ENCODE data around the gene SFSWAP. TPM values are rescaled to one million over a fixed set of nuclear protein-coding genes. Genes with fewer than 3 reads are reported as not detected.

SFSWAP gene
- total and polyA plus RNA-seq, 7 experiments from 2014 or later = 16.9 to 120 (median 97.4) TPM

DNA sequence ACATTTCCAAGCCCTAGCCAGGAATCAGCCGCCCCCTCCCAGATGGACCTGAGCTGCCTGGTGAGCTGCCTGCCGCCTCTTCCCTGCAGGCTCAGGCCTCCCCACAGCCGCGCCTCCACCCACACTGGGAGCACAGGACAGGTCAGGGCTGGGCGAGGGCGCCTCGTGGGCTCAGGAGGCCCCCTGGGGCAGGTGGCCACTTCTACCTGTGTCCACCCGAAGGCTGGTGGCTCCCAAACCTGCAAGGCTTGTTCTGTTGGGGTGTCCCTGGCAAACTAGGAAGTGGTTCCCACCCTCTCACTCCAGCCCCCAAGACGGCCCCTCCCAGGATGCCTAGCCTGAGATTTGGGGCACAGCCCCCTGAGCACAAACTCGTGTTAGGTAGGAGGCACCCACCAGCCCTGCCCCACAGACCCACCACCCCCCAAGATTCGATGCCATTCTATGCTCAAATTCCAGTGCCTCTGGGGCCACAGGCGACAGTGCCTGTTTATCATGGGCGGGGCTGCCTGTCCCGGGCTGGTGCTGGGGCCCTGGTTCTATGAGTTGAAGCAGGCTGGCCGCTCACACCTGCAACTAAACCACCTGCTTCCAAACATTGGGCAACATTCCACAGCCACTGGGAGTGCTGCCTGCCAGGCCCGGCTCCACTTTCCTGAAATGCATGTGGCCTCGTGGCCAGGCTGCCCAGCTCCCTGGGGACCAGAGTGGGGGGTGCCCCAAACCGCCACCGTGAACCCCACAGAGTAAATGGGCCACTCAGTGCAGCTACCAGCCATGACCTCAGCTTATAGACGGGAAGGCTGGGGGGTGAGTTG lies 124.1 kb downstream of the SFSWAP start:
- H3K4me3 ChIP-seq (ENCODE audit: low read length) = no peak overlapping the region
- no peak for ATAC-seq
- H3K4me1 ChIP-seq (ENCODE audit: control insufficient read depth in 2 of 2, insufficient read depth in 2 of 2, low read length in 2 of 2) = peaks cover 0 to 12% of the 10 kb centered on the region in 2 donors
- no peaks in the 10 kb centered on the region for H3K9me3 ChIP-seq (ENCODE audit: control insufficient read depth in 2 of 3, low read length in 3 of 3)
- Mint-ChIP-seq H3K4me3 (no peak overlapping the region), H3K27ac (no peak overlapping the region), H3K4me1 (peaks cover 3 to 8% (median 4%) of the 10 kb centered on the region in 7 donors), H3K36me3 (no peaks in the 10 kb centered on the region), H3K9me3 (no peaks in the 10 kb centered on the region), H3K27me3 (peaks cover 7 to 24% (median 13%) of the 10 kb centered on the region in 5 donors)
- ChIA-PET POLR2A (no interaction called here), CTCF (no interaction called here)
- no peaks in the 10 kb centered on the region for H3K36me3 ChIP-seq (ENCODE audit: control insufficient read depth in 2 of 3, insufficient read depth in 3 of 3, low read length in 3 of 3)
- intact Hi-C loops (cut with micrococcal nuclease) = loop anchor here in 1 of 2 donors (5.0 to 10.0 kb wide), 2 partner anchors 112 to 230 kb away; partner anchors contain the start of gene EP400
- H3K27me3 ChIP-seq (ENCODE audit: control insufficient read depth in 2 of 2, insufficient read depth in 2 of 2, low read length in 2 of 2) = no peaks in the 10 kb centered on the region
- H3K27ac ChIP-seq (ENCODE audit: low read depth, low read length) = no peak overlapping the region
- DNase-seq = no peak

DNA sequence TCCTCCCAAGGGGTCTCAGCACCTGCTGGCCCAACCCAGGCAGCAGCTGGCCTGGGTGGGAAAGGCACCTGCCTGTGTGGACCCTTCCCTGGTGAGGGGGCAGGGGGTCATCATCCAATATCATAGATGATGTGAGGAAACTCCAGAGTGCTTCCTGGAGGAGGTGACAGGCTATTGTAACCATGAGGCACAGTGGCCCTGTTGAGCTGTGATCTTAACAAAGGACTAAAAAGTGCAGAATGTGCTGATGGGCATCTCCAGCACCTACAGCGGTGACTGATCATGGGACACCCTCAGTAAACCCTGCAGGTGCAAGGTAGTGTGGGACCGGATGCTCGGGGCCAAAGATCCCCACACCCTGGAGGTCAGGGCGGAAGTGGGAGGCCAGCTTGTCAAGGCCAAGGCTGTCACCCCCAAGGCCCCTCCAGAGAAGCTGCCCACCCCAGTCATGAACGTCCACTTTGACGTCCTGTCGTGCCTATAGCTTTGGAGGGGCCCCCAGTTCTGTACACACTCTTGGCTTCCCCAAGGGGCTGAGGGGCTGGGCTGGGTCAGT lies 124.8 kb downstream of the SFSWAP start:
- no peaks in the 10 kb centered on the region for H3K9me3 ChIP-seq (ENCODE audit: control insufficient read depth in 2 of 3, low read length in 3 of 3)
- Mint-ChIP-seq H3K9me3 (no peaks in the 10 kb centered on the region), H3K27ac (no peak overlapping the region), H3K4me3 (no peak overlapping the region), H3K4me1 (peaks cover 3 to 8% (median 4%) of the 10 kb centered on the region in 7 donors), H3K27me3 (peaks cover 7 to 24% (median 13%) of the 10 kb centered on the region in 5 donors), H3K36me3 (no peaks in the 10 kb centered on the region)
- DNase-seq (no peak), ATAC-seq (no peak)
- H3K4me3 ChIP-seq (ENCODE audit: low read length) = no peak overlapping the region
- no peak overlapping the region for H3K27ac ChIP-seq (ENCODE audit: low read depth, low read length)
- no peaks in the 10 kb centered on the region for H3K27me3 ChIP-seq (ENCODE audit: control insufficient read depth in 2 of 2, insufficient read depth in 2 of 2, low read length in 2 of 2)
- ChIA-PET POLR2A (no interaction called here), CTCF (interaction anchor here (0.7 kb wide), 1 partner anchor 94 kb away, joined by 6 read pairs; no protein-coding TSS in a partner anchor)
- H3K36me3 ChIP-seq (ENCODE audit: control insufficient read depth in 2 of 3, insufficient read depth in 3 of 3, low read length in 3 of 3) = no peaks in the 10 kb centered on the region
- peaks cover 0 to 6% of the 10 kb centered on the region in 2 donors for H3K4me1 ChIP-seq (ENCODE audit: control insufficient read depth in 2 of 2, insufficient read depth in 2 of 2, low read length in 2 of 2)
- intact Hi-C loops (cut with micrococcal nuclease) = loop anchor here (1.0 to 10.0 kb wide), 2 partner anchors 114 to 231 kb away; partner anchors contain the start of gene EP400 (in 1 of the 2)

DNA sequence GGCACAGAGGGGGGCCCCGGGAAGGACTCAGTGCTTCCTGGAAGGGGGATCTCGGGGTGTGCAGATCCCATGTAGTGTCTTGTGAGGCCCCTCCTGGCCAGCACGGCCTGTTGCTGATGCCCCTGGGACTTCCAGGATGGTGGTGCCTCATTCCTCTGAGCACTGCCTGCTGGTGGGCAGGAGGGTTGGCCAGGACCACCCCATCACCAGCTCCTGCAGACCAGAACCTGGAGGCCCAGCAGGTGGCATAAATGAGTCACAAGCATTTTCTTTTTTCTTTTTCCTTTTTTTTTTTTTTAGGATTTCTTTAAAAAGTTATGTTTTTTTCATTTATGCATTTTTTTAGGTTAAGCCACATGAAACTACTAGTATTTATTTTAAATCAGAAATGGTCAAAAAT lies 125.3 kb downstream of the SFSWAP start:
- Mint-ChIP-seq H3K4me1 (peaks cover 0 to 3% (median under 1%) of the 10 kb centered on the region in 7 donors), H3K4me3 (no peak overlapping the region), H3K36me3 (no peaks in the 10 kb centered on the region), H3K27me3 (peaks cover 7 to 19% (median 9%) of the 10 kb centered on the region in 5 donors), H3K27ac (no peak overlapping the region), H3K9me3 (no peaks in the 10 kb centered on the region)
- Histone ChIP-seq H3K36me3 (ENCODE audit: control insufficient read depth in 2 of 3, insufficient read depth in 3 of 3, low read length in 3 of 3) (no peaks in the 10 kb centered on the region), H3K9me3 (ENCODE audit: control insufficient read depth in 2 of 3, low read length in 3 of 3) (no peaks in the 10 kb centered on the region), H3K4me1 (ENCODE audit: control insufficient read depth in 2 of 2, insufficient read depth in 2 of 2, low read length in 2 of 2) (peaks cover 0 to under 1% of the 10 kb centered on the region in 2 donors), H3K4me3 (ENCODE audit: low read length) (no peak overlapping the region), H3K27me3 (ENCODE audit: control insufficient read depth in 2 of 2, insufficient read depth in 2 of 2, low read length in 2 of 2) (no peaks in the 10 kb centered on the region), H3K27ac (ENCODE audit: low read depth, low read length) (no peak overlapping the region)
- intact Hi-C loops (cut with micrococcal nuclease) = loop anchor here (1.0 to 10.0 kb wide), 2 partner anchors 113 to 231 kb away; partner anchors contain the start of gene EP400 (in 1 of the 2)
- ChIA-PET POLR2A (no interaction called here), CTCF (interaction anchor here (0.7 kb wide), 1 partner anchor 93 kb away, joined by 6 read pairs; no protein-coding TSS in a partner anchor)
- DNase-seq = no peak
- no peak for ATAC-seq

DNA sequence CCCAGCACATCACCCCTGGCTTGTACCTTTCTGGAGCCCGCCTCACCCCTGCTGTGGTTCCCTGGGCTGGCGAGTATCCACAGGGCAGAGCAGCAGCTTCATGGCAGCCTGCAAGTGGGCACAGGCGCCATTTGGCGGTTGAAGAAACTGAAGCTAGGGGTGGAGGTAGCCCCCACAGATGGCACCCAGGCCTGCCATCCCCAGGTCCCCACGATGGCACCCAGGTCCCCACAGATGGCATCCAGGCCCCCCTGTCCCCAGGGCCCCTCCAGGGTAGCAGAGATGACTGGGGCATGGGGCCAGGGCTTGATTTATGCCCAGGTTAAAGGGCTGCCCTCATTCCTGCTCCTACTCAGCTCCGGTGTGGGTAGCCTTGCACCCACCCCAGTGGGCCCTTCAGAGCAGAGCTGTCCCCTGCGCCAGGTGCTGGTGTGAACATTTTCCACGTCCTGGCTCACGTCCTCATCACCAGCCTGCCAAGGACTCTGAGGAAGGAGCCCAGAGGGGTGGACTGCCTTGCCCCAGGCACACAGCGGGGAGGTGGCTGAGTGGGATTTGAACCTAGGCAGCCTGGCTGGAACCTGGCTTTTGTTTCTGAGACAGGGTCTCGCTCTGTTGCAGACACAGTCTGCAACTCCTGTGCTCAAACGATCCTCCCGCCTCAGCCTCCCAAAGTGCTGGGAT lies 126.0 kb downstream of the SFSWAP start:
- Mint-ChIP-seq H3K4me3 (no peak overlapping the region), H3K27me3 (peaks cover 7 to 15% (median 9%) of the 10 kb centered on the region in 5 donors), H3K36me3 (no peaks in the 10 kb centered on the region), H3K9me3 (no peaks in the 10 kb centered on the region), H3K27ac (no peak overlapping the region), H3K4me1 (no peaks in the 10 kb centered on the region)
- H3K36me3 ChIP-seq (ENCODE audit: control insufficient read depth in 2 of 3, insufficient read depth in 3 of 3, low read length in 3 of 3) = no peaks in the 10 kb centered on the region
- CTCF ChIA-PET = no interaction called here
- no peak for DNase-seq
- ATAC-seq = no peak
- H3K4me1 ChIP-seq (ENCODE audit: control insufficient read depth in 2 of 2, insufficient read depth in 2 of 2, low read length in 2 of 2) = no peaks in the 10 kb centered on the region
- POLR2A ChIA-PET = no interaction called here
- H3K9me3 ChIP-seq (ENCODE audit: control insufficient read depth in 2 of 3, low read length in 3 of 3) = no peaks in the 10 kb centered on the region
- intact Hi-C loops (cut with micrococcal nuclease) = loop anchor here (1.0 to 10.0 kb wide), 2 partner anchors 112 to 232 kb away; partner anchors contain the start of gene EP400 (in 1 of the 2)
- H3K27me3 ChIP-seq (ENCODE audit: control insufficient read depth in 2 of 2, insufficient read depth in 2 of 2, low read length in 2 of 2) = no peaks in the 10 kb centered on the region
- no peak overlapping the region for H3K27ac ChIP-seq (ENCODE audit: low read depth, low read length)
- H3K4me3 ChIP-seq (ENCODE audit: low read length) = no peak overlapping the region

DNA sequence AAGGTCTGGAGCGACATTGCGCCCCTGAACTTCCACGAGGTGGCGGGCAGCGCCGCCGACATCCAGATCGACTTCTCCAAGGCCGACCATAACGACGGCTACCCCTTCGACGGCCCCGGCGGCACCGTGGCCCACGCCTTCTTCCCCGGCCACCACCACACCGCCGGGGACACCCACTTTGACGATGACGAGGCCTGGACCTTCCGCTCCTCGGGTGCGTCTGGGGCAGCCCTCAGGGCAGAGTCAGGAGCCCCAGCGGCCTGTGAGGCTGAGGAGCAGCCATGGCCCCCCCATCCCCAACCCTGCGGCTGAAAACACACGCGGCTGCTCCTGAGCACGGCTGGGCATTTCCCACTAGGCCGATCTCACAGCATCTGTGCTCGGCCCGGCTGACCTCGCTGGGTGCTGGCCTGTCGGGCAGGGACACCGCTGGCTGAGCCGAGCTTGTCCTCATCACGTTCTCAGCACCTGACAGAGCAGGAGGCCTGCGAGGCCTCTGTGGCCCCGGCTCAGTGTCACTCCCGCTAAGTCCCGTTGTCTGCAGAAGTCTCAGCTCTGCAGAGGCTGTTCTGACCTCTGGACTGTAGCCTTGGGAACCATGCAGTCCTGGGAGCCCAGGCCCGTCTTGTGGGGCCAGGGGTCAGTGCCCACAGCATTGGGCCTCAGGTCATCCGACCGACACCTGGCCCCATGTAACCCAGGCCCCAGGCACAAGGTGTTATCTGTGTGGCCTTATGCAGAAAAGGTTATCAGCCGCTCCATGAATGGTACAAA lies 129.9 kb downstream of the SFSWAP start:
- POLR2A ChIA-PET = no interaction called here

DNA sequence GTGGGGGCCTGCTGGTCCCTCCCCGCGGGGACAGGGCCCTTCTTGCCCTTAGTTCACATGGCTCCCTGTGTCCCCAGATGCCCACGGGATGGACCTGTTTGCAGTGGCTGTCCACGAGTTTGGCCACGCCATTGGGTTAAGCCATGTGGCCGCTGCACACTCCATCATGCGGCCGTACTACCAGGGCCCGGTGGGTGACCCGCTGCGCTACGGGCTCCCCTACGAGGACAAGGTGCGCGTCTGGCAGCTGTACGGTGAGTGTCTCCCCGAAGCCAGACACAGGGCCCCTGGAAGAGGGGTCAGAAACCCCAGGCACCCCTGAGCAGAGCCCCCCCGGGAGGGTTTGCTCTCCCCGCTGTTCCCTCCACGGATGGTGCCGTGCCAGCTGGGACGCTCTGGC lies 130.7 kb downstream of the SFSWAP start:
- no peak overlapping the region for H3K4me3 ChIP-seq (ENCODE audit: low read length)
- CTCF ChIA-PET = no interaction called here
- Mint-ChIP-seq H3K27ac (no peak overlapping the region), H3K4me3 (no peak overlapping the region), H3K27me3 (no peaks in the 10 kb centered on the region), H3K4me1 (no peaks in the 10 kb centered on the region), H3K9me3 (no peaks in the 10 kb centered on the region), H3K36me3 (no peaks in the 10 kb centered on the region)
- ATAC-seq (no peak), DNase-seq (no peak)
- H3K27ac ChIP-seq (ENCODE audit: low read depth, low read length) = no peak overlapping the region
- no peaks in the 10 kb centered on the region for H3K36me3 ChIP-seq (ENCODE audit: control insufficient read depth in 2 of 3, insufficient read depth in 3 of 3, low read length in 3 of 3)
- no peaks in the 10 kb centered on the region for H3K4me1 ChIP-seq (ENCODE audit: control insufficient read depth in 2 of 2, insufficient read depth in 2 of 2, low read length in 2 of 2)
- no peaks in the 10 kb centered on the region for H3K9me3 ChIP-seq (ENCODE audit: control insufficient read depth in 2 of 3, low read length in 3 of 3)
- intact Hi-C loops (cut with micrococcal nuclease) = no loop called here
- H3K27me3 ChIP-seq (ENCODE audit: control insufficient read depth in 2 of 2, insufficient read depth in 2 of 2, low read length in 2 of 2) = no peaks in the 10 kb centered on the region
- POLR2A ChIA-PET = no interaction called here

More for the DNA sequence above, 129.9 kb downstream of the SFSWAP start:
- CTCF ChIA-PET = no interaction called here
- Histone ChIP-seq H3K27me3 (ENCODE audit: control insufficient read depth in 2 of 2, insufficient read depth in 2 of 2, low read length in 2 of 2) (no peaks in the 10 kb centered on the region), H3K4me3 (ENCODE audit: low read length) (no peak overlapping the region), H3K4me1 (ENCODE audit: control insufficient read depth in 2 of 2, insufficient read depth in 2 of 2, low read length in 2 of 2) (no peaks in the 10 kb centered on the region), H3K36me3 (ENCODE audit: control insufficient read depth in 2 of 3, insufficient read depth in 3 of 3, low read length in 3 of 3) (no peaks in the 10 kb centered on the region), H3K27ac (ENCODE audit: low read depth, low read length) (no peak overlapping the region), H3K9me3 (ENCODE audit: control insufficient read depth in 2 of 3, low read length in 3 of 3) (no peaks in the 10 kb centered on the region)
- intact Hi-C loops (cut with micrococcal nuclease) = no loop called here
- no peaks in the 10 kb centered on the region for H3K9me3 Mint-ChIP-seq
- H3K36me3 Mint-ChIP-seq = no peaks in the 10 kb centered on the region
- ATAC-seq (no peak), DNase-seq (no peak)
- no peaks in the 10 kb centered on the region for H3K4me1 Mint-ChIP-seq
- no peak overlapping the region for H3K4me3 Mint-ChIP-seq
- H3K27me3 Mint-ChIP-seq = no peaks in the 10 kb centered on the region
- H3K27ac Mint-ChIP-seq = no peak overlapping the region

All from naive thymus-derived CD4-positive, alpha-beta T cell (primary cell).